Esophagus muscularis mucosa (tissue), 4 donors: ENCODE results near the gene OR6C2. TPM values are rescaled to one million over a fixed set of nuclear protein-coding genes. Genes with fewer than 3 reads are reported as not detected.
"Not testable (repeated sequence)": the region's sequence is repeated elsewhere in the genome, so short reads cannot be mapped to it uniquely, and the experiment has no call there.

ENCODE experiments used
- DNase-seq: peaks from one replicate; pipeline ENCODE4 v3.0.0-alpha.2; 2017; ENCODE audit errors: extremely low spot score
- H3K27ac ChIP-seq, 4 donors: fragments of 200-600 bp; sonication (generic); replicated peaks in 1 of 4; 1 replicate in 3 of 4; 2 replicates in 1 of 4; pipeline ENCODE4 v1.5.1; 2016 to 2019; ENCODE audit warnings: mild to moderate bottlenecking in 1 of 4
- H3K27me3 ChIP-seq, 4 donors: fragments of 200-600 bp; sonication (generic); one replicate each; pipeline versions ENCODE4 v1.5.1 to v1.6.0; 2016 to 2019
- H3K36me3 ChIP-seq, 4 donors: fragments of 200-600 bp; sonication (generic); one replicate each; pipeline ENCODE4 v1.5.1; 2016 to 2019
- H3K4me1 ChIP-seq, 4 donors: fragments of 200-600 bp; sonication (generic); one replicate each; pipeline ENCODE4 v1.5.1; 2016 to 2019
- H3K4me3 ChIP-seq, 4 donors: fragments of 200-600 bp; sonication (generic); 1 replicate in 2 of 4; 2 replicates in 2 of 4; pipeline ENCODE4 v1.5.1; 2016 to 2019; ENCODE audit warnings: mild to moderate bottlenecking in 4 of 4, moderate library complexity in 1 of 4
- H3K9me3 ChIP-seq, 4 donors: fragments of 200-600 bp; sonication (generic); 1 replicate in 3 of 4; 2 replicates in 1 of 4; pipeline ENCODE4 v1.5.1; 2016 to 2019
- EP300 ChIP-seq: sonication (generic); formaldehyde crosslinking; IDR thresholded peaks from one replicate; pipeline ENCODE4 v1.6.1; 2017; ENCODE audit warnings: antibody characterized with exemption
- POLR2A ChIP-seq: fragments of 450-650 bp; IDR thresholded peaks from one replicate; pipeline ENCODE4 v1.6.1; 2017; ENCODE audit warnings: antibody characterized with exemption, moderate library complexity, mild to moderate bottlenecking, low read depth
- POLR2AphosphoS5 ChIP-seq, 2 donors: sonication (generic); formaldehyde crosslinking; IDR thresholded peaks; one replicate each; pipeline ENCODE4 v1.6.1; 2017; ENCODE audit warnings: antibody characterized with exemption in 2 of 2
- WGBS: methylation state at CpG from one replicate; pipeline ENCODE4 v1.1.5; 2018; 5-methylcytosine and 5-hydroxymethylcytosine counted together
- intact Hi-C: fragments of 100-400 bp; cut with DNase I; formaldehyde crosslinking; loops from one replicate; pipeline ENCODE4 v1.15.1; 2023
- total RNA-seq, 4 donors: library from RNA; depleted of rRNA; stranded (reverse); fragments of >200 nt; gene quantifications; one replicate each; pipeline versions ENCODE4 v1.1.0 to v1.2.1, GENCODE V29; 2016
- TF ChIP-seq, protein P1 (sequence below), 3 experiments: fragments of 200-600 bp in 2 of 3; fragments of 450-650 bp in 1 of 3; sonication (generic) in 2 of 3; IDR thresholded peaks; one replicate each; pipeline ENCODE4 v1.5.1; 2017 to 2019; ENCODE audit warnings: antibody characterized with exemption in 3 of 3, mild to moderate bottlenecking in 2 of 3, moderate library complexity in 1 of 3

The OR6C2 gene
- total RNA-seq, 4 donors from 2014 or later, result not detected

DNA sequence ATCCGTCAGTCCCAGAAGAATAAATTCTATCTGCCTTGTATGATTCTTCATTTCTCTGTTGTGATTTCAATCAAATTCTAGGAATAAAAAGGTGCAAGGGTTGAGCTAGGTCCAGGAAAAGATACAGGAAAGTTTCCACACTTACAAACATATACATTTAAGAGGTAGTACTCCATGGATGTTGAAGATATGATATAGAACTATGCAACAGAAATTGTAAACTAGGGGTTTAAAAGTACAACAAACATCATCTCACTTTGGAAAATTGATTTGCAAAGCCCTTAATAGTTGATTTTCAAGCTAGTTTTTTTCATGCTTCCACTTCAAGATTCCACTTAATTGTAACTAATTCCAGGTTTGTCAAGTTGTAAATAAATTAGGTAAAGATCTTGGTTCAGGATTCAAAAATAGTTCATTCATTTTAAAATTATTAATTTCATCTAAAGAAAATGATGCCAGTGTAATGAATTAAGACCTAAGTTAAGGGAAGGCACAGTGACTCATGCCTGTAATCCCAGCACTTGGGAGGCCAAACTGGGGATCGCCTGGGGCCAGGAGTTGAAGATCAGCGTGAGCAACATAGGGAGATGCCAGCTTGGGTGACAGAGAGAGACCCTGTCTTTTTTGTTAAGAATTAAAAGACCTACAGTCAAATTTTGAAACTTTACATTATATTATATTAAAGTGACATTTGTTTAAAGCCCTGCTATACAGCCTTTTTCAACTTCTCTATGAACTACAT lies 26.4 kb downstream of the OR6C2 start, which contains the start of gene OR6C70:
Gene OR6C70 (minus strand): TSS at position 51 of the 742 bp plus-strand sequence. CDS start 0 bp downstream, at position 51.
- Histone ChIP-seq H3K9me3 (no peaks in the 10 kb centered on the region), H3K4me1 (no peaks in the 10 kb centered on the region), H3K27me3 (no peaks in the 10 kb centered on the region), H3K4me3 (no peak within 1 kb of the TSS), H3K27ac (no peak within 1 kb of the TSS), H3K36me3 (no peaks in the 10 kb centered on the region)
- 74% methylated on average over 3 of the region's 3 CpGs for WGBS
- TF ChIP-seq POLR2A (no peak), POLR2AphosphoS5 (IDR thresholded peaks at IDR 0.05) (no peak)
- TF ChIP-seq, protein P1, sequence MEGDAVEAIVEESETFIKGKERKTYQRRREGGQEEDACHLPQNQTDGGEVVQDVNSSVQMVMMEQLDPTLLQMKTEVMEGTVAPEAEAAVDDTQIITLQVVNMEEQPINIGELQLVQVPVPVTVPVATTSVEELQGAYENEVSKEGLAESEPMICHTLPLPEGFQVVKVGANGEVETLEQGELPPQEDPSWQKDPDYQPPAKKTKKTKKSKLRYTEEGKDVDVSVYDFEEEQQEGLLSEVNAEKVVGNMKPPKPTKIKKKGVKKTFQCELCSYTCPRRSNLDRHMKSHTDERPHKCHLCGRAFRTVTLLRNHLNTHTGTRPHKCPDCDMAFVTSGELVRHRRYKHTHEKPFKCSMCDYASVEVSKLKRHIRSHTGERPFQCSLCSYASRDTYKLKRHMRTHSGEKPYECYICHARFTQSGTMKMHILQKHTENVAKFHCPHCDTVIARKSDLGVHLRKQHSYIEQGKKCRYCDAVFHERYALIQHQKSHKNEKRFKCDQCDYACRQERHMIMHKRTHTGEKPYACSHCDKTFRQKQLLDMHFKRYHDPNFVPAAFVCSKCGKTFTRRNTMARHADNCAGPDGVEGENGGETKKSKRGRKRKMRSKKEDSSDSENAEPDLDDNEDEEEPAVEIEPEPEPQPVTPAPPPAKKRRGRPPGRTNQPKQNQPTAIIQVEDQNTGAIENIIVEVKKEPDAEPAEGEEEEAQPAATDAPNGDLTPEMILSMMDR (IDR thresholded peaks at IDR 0.05), result no peak
- intact Hi-C loops, result no loop called here
- DNase-seq, result no peak

DNA sequence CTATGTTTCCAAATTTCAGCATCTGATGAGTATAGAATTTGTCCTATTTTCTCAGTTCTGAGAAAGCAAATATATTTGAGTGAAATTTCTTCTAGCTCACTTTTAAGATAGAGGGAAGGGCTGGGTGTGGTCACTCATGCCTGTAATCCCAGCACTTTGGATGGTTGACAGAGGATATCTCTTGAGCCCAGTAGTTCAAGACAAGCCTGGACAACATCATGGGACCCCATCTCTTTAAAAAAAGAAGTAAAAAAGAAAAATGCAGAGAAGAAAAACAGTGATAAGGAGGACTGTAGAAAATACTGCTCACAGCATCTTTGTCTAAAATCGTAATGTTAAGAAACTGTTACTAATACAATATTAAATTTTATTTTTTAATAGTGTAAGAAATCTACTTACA lies 28.4 kb downstream of the OR6C2 start:
- Histone ChIP-seq H3K27me3 (no peaks in the 10 kb centered on the region), H3K36me3 (no peaks in the 10 kb centered on the region), H3K9me3 (no peaks in the 10 kb centered on the region), H3K4me3 (no peak overlapping the region), H3K27ac (no peak overlapping the region), H3K4me1 (no peaks in the 10 kb centered on the region)
- 94% methylated on average over 1 of the region's 1 CpG for WGBS
- TF ChIP-seq EP300 (no peak), POLR2A (no peak), POLR2AphosphoS5 (IDR thresholded peaks at IDR 0.05) (no peak)
- TF ChIP-seq, protein P1 (IDR thresholded peaks at IDR 0.05), result no peak
- intact Hi-C loops, result no loop called here
- DNase-seq, result no peak

DNA sequence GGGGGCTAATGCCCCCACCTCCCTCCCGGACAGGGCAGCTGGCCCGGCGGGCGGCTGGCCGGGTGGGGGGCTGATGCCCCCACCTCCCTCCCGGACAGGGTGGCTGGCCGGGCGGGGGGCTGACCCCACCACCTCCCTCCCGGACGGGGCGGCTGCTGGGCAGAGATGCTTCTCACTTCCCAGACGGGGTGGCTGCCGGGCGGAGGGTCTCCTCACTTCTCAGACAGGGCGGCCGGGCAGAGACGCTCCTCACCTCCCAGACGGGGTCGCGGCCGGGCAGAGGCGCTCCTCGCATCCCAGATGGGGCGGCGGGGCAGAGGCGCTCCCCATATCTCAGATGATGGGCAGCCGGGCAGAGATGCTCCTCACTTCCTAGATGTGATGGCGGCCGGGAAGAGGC lies 35.3 kb downstream of the OR6C2 start:
- H3K4me1 ChIP-seq, H3K27me3 ChIP-seq, intact Hi-C loops, H3K4me3 ChIP-seq, H3K36me3 ChIP-seq, H3K9me3 ChIP-seq, DNase-seq, H3K27ac ChIP-seq: not testable (repeated sequence)
- no CpG with 5 or more reads among the region's 29 CpGs for WGBS

DNA sequence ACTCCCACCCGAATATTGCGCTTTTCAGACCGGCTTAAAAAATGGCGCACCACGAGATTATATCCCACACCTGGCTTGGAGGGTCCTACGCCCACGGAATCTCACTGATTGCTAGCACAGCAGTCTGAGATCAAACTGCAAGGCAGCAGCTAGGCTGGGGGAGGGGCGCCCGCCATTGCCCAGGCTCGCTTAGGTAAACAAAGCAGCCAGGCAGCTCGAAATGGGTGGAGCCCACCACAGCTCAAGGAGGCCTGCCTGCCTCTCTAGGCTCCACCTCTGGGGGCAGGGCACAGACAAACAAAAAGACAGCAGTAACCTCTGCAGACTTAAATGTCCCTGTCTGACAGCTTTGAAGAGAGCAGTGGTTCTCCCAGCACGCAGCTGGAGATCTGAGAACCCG lies 40.4 kb downstream of the OR6C2 start:
- intact Hi-C loops, DNase-seq, H3K27me3 ChIP-seq, H3K36me3 ChIP-seq, H3K27ac ChIP-seq, H3K4me3 ChIP-seq, H3K9me3 ChIP-seq, H3K4me1 ChIP-seq: not testable (repeated sequence)
- 68% methylated on average over 7 of the region's 13 CpGs for WGBS

DNA sequence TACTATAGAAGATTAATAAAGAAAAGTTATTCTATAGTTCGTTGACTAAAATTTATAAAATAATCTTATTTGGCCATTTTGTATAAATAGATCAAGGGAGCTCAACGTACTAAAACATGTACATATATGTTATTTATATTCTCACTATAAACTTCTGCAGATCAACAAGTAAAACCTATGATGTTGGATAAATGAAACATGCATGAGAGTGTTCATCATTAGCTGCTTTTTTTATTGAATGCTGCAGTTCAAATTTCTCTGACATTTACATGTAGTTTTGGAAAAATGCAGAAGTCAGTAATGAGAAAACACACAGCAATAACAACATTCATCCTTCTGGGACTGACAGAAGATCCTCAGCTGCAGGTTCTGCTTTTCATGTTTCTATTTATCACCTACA lies 48.2 kb downstream of the OR6C2 start, which contains the start of gene OR6C68:
Gene OR6C68 (plus strand): TSS at position 301 of the 400 bp plus-strand sequence. CDS start 0 bp downstream, at position 301.
- H3K27ac ChIP-seq, result no peak within 1 kb of the TSS
- H3K4me3 ChIP-seq, result no peak within 1 kb of the TSS
- TF ChIP-seq POLR2AphosphoS5 (IDR thresholded peaks at IDR 0.05) (no peak), POLR2A (no peak), EP300 (no peak)
- no peaks in the 10 kb centered on the region for H3K27me3 ChIP-seq
- intact Hi-C loops, result no loop called here
- no peaks in the 10 kb centered on the region for H3K4me1 ChIP-seq
- no peaks in the 10 kb centered on the region for H3K9me3 ChIP-seq
- 69% methylated on average over 2 of the region's 2 CpGs for WGBS
- DNase-seq, result no peak
- no peaks in the 10 kb centered on the region for H3K36me3 ChIP-seq

DNA sequence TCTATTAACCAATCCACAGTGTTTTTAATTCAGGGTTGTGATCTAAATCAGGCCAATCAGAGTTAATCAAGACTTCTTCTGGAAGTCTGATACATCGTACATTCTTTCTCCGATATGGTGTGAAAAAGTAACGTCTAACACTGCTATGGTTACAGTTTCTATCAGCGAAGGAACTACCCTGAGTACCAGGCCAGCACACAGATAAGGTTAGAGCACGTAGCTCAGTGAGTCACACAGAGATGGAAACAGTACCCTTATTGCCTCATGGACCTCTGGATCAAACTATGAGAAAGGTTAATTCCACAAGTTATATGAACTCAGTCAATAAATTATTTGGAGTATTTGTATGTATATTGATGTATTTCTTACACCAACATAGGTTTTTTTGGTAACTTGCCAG lies 51.6 kb downstream of the OR6C2 start:
- H3K9me3 ChIP-seq, result no peaks in the 10 kb centered on the region
- H3K4me1 ChIP-seq, result no peaks in the 10 kb centered on the region
- no peak overlapping the region for H3K27ac ChIP-seq
- no peaks in the 10 kb centered on the region for H3K27me3 ChIP-seq
- WGBS, result 82% methylated on average over 5 of the region's 5 CpGs
- intact Hi-C loops, result no loop called here
- no peak overlapping the region for H3K4me3 ChIP-seq
- TF ChIP-seq POLR2A (no peak), POLR2AphosphoS5 (IDR thresholded peaks at IDR 0.05) (no peak), EP300 (no peak)
- TF ChIP-seq, protein P1 (IDR thresholded peaks at IDR 0.05), result no peak
- H3K36me3 ChIP-seq, result no peaks in the 10 kb centered on the region
- no peak for DNase-seq
